DND-41 (cell line): ENCODE data around the gene GPR89B.

Source experiments
- ATAC-seq: fragments of 200-7000 bp; cut with Tn5 transposase; 3 replicates; pipeline ENCODE4 v1.9.1; 2021; ENCODE audit warnings: low read depth; ENCODE audit not compliant: insufficient read depth
- DNase-seq: peaks from one replicate; pipeline ENCODE4 v3.0.0-alpha.2; 2020
- H2AFZ ChIP-seq: 2 replicates; pipeline ENCODE4 v1.6.0; 2012; ENCODE audit warnings: low read depth, low read length
- H3K27ac ChIP-seq: 2 replicates; pipeline ENCODE4 v1.5.1; 2012; ENCODE audit warnings: low read length, inconsistent platforms
- H3K27me3 ChIP-seq: fragments of 200-600 bp; sonication (generic); 2 replicates; pipeline ENCODE4 v1.6.0; 2012; ENCODE audit warnings: low read length, mild to moderate bottlenecking, inconsistent platforms; ENCODE audit not compliant: insufficient read depth, poor library complexity
- H3K36me3 ChIP-seq: 2 replicates; pipeline ENCODE4 v1.5.1; 2012; ENCODE audit warnings: low read length, inconsistent platforms; ENCODE audit not compliant: insufficient read depth
- H3K4me1 ChIP-seq: 2 replicates; pipeline ENCODE4 v1.5.1; 2012; ENCODE audit warnings: mild to moderate bottlenecking, low read length; ENCODE audit not compliant: insufficient read depth
- H3K4me2 ChIP-seq: 2 replicates; pipeline ENCODE4 v1.6.0; 2012; ENCODE audit warnings: mild to moderate bottlenecking, moderate library complexity, low read length, inconsistent platforms; ENCODE audit not compliant: insufficient read depth
- H3K4me3 ChIP-seq, 2 experiments: fragments of 200-600 bp in 1 of 2; shearing (Covaris generic) in 1 of 2; 2 replicates each; pipeline ENCODE4 v1.5.1; 2012 to 2016; ENCODE audit warnings: inconsistent platforms in 2 of 2, low read length in 2 of 2, mild to moderate bottlenecking in 2 of 2, low read depth in 1 of 2, moderate library complexity in 1 of 2
- H3K79me2 ChIP-seq: 2 replicates; pipeline ENCODE4 v1.6.0; 2012; ENCODE audit warnings: low read length, inconsistent platforms; ENCODE audit not compliant: insufficient read depth
- H3K9ac ChIP-seq: 2 replicates; pipeline ENCODE4 v1.6.0; 2012; ENCODE audit warnings: low read depth, mild to moderate bottlenecking, inconsistent platforms, low read length, moderate library complexity
- H3K9me3 ChIP-seq: 2 replicates; pipeline ENCODE4 v1.5.1; 2012; ENCODE audit warnings: low read length, moderate library complexity, mild to moderate bottlenecking, inconsistent platforms; ENCODE audit not compliant: insufficient read depth, severe bottlenecking
- H4K20me1 ChIP-seq: 2 replicates; pipeline ENCODE4 v1.6.0; 2012; ENCODE audit warnings: low read length; ENCODE audit not compliant: insufficient read depth
- CTCF ChIP-seq: IDR thresholded peaks from 2 replicates; pipeline ENCODE4 v1.5.1; 2012; ENCODE audit warnings: borderline replicate concordance, low read length, moderate library complexity, mild to moderate bottlenecking; ENCODE audit not compliant: poor library complexity, severe bottlenecking; ENCODE audit errors: extremely low read depth
- EZH2 ChIP-seq: IDR thresholded peaks from 3 replicates; pipeline ENCODE4 v1.6.1; 2012; ENCODE audit warnings: borderline replicate concordance, low read depth, mild to moderate bottlenecking, moderate library complexity, low read length, inconsistent platforms; ENCODE audit not compliant: severe bottlenecking

Gene GPR89B

GRCh38 chr1:147904726-147905125 is 23.5 kb upstream of the GPR89B start:
- no peak for ATAC-seq
- H3K4me1 ChIP-seq, result no peaks in the 10 kb centered on the region

GRCh38 chr1:147907786-147908509 is 20.3 kb upstream of the GPR89B start:
- no peaks in the 10 kb centered on the region for H3K4me1 ChIP-seq
- H4K20me1 ChIP-seq, result no peaks in the 10 kb centered on the region
- no peak overlapping the region for H3K9ac ChIP-seq
- DNase-seq (no peak), ATAC-seq (no peak)
- H3K4me3 ChIP-seq, result no peak overlapping the region
- no peaks in the 10 kb centered on the region for H3K79me2 ChIP-seq
- no peak overlapping the region for H3K4me2 ChIP-seq
- no peak overlapping the region for H2AFZ ChIP-seq
- H3K27ac ChIP-seq, result no peak overlapping the region
- H3K36me3 ChIP-seq, result no peaks in the 10 kb centered on the region
- H3K27me3 ChIP-seq, result peaks cover 21% of the 10 kb centered on the region
- H3K9me3 ChIP-seq, result no peaks in the 10 kb centered on the region
- TF ChIP-seq EZH2, result no peak
- no peak for TF ChIP-seq CTCF

More at GRCh38 chr1:147904726-147905125, 23.5 kb upstream of the GPR89B start:
- no peak for TF ChIP-seq CTCF
- no peak for TF ChIP-seq EZH2
- H3K27me3 ChIP-seq, result peaks cover 6% of the 10 kb centered on the region
- no peaks in the 10 kb centered on the region for H3K36me3 ChIP-seq
- H3K9ac ChIP-seq, result no peak overlapping the region
- H3K4me3 ChIP-seq, result no peak overlapping the region
- no peak overlapping the region for H2AFZ ChIP-seq
- H3K4me2 ChIP-seq, result no peak overlapping the region
- H3K79me2 ChIP-seq, result no peaks in the 10 kb centered on the region
- no peak for DNase-seq
- H4K20me1 ChIP-seq, result no peaks in the 10 kb centered on the region
- H3K9me3 ChIP-seq, result no peaks in the 10 kb centered on the region
- H3K27ac ChIP-seq, result no peak overlapping the region

GRCh38 chr1:147912553-147912952 is 15.7 kb upstream of the GPR89B start:
- no peak overlapping the region for H3K27ac ChIP-seq
- H3K4me3 ChIP-seq, result no peak overlapping the region
- no peaks in the 10 kb centered on the region for H3K4me1 ChIP-seq
- peaks cover 32% of the 10 kb centered on the region for H3K27me3 ChIP-seq
- DNase-seq (no peak), ATAC-seq (no peak)
- no peak overlapping the region for H2AFZ ChIP-seq
- H3K36me3 ChIP-seq, result no peaks in the 10 kb centered on the region
- H3K9me3 ChIP-seq, result no peaks in the 10 kb centered on the region
- no peaks in the 10 kb centered on the region for H4K20me1 ChIP-seq
- H3K4me2 ChIP-seq, result no peak overlapping the region
- no peaks in the 10 kb centered on the region for H3K79me2 ChIP-seq
- TF ChIP-seq EZH2, result no peak
- TF ChIP-seq CTCF, result no peak
- H3K9ac ChIP-seq, result no peak overlapping the region
